ENCODE measurements around the gene ROBO3. TPM values are rescaled to one million over a fixed set of nuclear protein-coding genes. Genes with fewer than 3 reads are reported as not detected.
A peak's percentile ranks its signal among the peaks of the same experiment; 100 is the strongest.

The ROBO3 gene
- total RNA-seq, 2 experiments from 2014 or later, result 21.9 to 26.1 TPM

GRCh38 chr11:124844664-124845079, 20.6 kb upstream of the ROBO3 start:
- Mint-ChIP-seq H3K27ac (no peak overlapping the region), H3K9me3 (ENCODE audit: low read depth) (no peaks in the 10 kb centered on the region), H3K4me1 (peaks cover 13% of the 10 kb centered on the region), H3K36me3 (ENCODE audit: low read depth) (no peaks in the 10 kb centered on the region), H3K27me3 (peaks cover 80% of the 10 kb centered on the region), H3K4me3 (no peak overlapping the region)
- ChIA-PET POLR2A (no interaction called here), CTCF (interaction anchor here (0.7 to 3.3 kb wide), 4 partner anchors 22 to 176 kb away, joined by 4 to 13 read pairs (median 4); no protein-coding TSS in a partner anchor)
- ATAC-seq (no peak), DNase-seq (no peak)
- intact Hi-C loops (cut with DNase I, micrococcal nuclease), result loop anchor here in 1 of 2 experiments (1.0 kb wide), 1 partner anchor 22 kb away; no protein-coding TSS in a partner anchor

- ChIA-PET POLR2A (no interaction called here), CTCF (interaction anchor here (0.6 to 1.6 kb wide), 4 partner anchors 9 to 129 kb away, joined by 3 to 7 read pairs (median 3); partner anchors contain the start of gene ROBO3)
- no peaks in the 10 kb centered on the region for H3K9me3 Mint-ChIP-seq (ENCODE audit: low read depth)
- H3K36me3 Mint-ChIP-seq (ENCODE audit: low read depth), result no peaks in the 10 kb centered on the region
- ATAC-seq, result no peak
- no peak overlapping the region for H3K4me3 Mint-ChIP-seq
- intact Hi-C loops (cut with DNase I, micrococcal nuclease), result no loop called here
- no peak for DNase-seq
- H3K27me3 Mint-ChIP-seq, result peaks cover 79% of the 10 kb centered on the region
- no peak overlapping the region for H3K27ac Mint-ChIP-seq
- H3K4me1 Mint-ChIP-seq, result peaks cover 9% of the 10 kb centered on the region
Observed at GRCh38 chr11:124846070-124846673, 19.1 kb upstream of the ROBO3 start.

- ATAC-seq (no peak), DNase-seq (no peak)
- intact Hi-C loops (cut with DNase I, micrococcal nuclease), result no loop called here
- no peaks in the 10 kb centered on the region for H3K36me3 Mint-ChIP-seq (ENCODE audit: low read depth)
- ChIA-PET CTCF (interaction anchor here (0.6 to 1.3 kb wide), 4 partner anchors 59 to 283 kb away, joined by 3 read pairs; partner anchors contain the start of gene MSANTD2), POLR2A (no interaction called here)
- H3K4me1 Mint-ChIP-seq, result peaks cover 7% of the 10 kb centered on the region
- H3K9me3 Mint-ChIP-seq (ENCODE audit: low read depth), result no peaks in the 10 kb centered on the region
- H3K27ac Mint-ChIP-seq, result no peak overlapping the region
- peaks cover 38% of the 10 kb centered on the region for H3K27me3 Mint-ChIP-seq
- H3K4me3 Mint-ChIP-seq, result no peak overlapping the region
Observed at GRCh38 chr11:124859171-124859570, 6.1 kb upstream of the ROBO3 start.

- no peak for ATAC-seq
- H3K4me3 Mint-ChIP-seq, result no peak overlapping the region
- no peak overlapping the region for H3K27ac Mint-ChIP-seq
- intact Hi-C loops (cut with DNase I, micrococcal nuclease), result loop anchor here in 1 of 2 experiments (10.0 kb wide), 1 partner anchor 447 kb away; no protein-coding TSS in a partner anchor
- ChIA-PET CTCF (no interaction called here), POLR2A (no interaction called here)
- H3K27me3 Mint-ChIP-seq, result peaks cover 53% of the 10 kb centered on the region
- DNase-seq, result no peak
- no peaks in the 10 kb centered on the region for H3K9me3 Mint-ChIP-seq (ENCODE audit: low read depth)
- peaks cover 14% of the 10 kb centered on the region for H3K4me1 Mint-ChIP-seq
- no peaks in the 10 kb centered on the region for H3K36me3 Mint-ChIP-seq (ENCODE audit: low read depth)
Observed at GRCh38 chr11:124861670-124862069, 3.6 kb upstream of the ROBO3 start.

- DNase-seq (no peak), ATAC-seq (no peak)
- CTCF ChIA-PET, result no interaction called here
- no peak overlapping the region for H3K4me3 Mint-ChIP-seq
- intact Hi-C loops (cut with DNase I, micrococcal nuclease), result loop anchor here in 1 of 2 experiments (10.0 kb wide), 1 partner anchor 448 kb away; no protein-coding TSS in a partner anchor
- H3K27me3 Mint-ChIP-seq, result peaks cover 65% of the 10 kb centered on the region
- peaks cover 21% of the 10 kb centered on the region for H3K4me1 Mint-ChIP-seq
- H3K27ac Mint-ChIP-seq, result no peak overlapping the region
- no peaks in the 10 kb centered on the region for H3K9me3 Mint-ChIP-seq (ENCODE audit: low read depth)
- H3K36me3 Mint-ChIP-seq (ENCODE audit: low read depth), result no peaks in the 10 kb centered on the region
- POLR2A ChIA-PET, result no interaction called here
Observed at GRCh38 chr11:124863137-124863825, 2.0 kb upstream of the ROBO3 start.

GRCh38 chr11:124863826-124864165, 1.4 kb upstream of the ROBO3 start:
- H3K36me3 Mint-ChIP-seq (ENCODE audit: low read depth), result no peaks in the 10 kb centered on the region
- no peaks in the 10 kb centered on the region for H3K9me3 Mint-ChIP-seq (ENCODE audit: low read depth)
- intact Hi-C loops (cut with DNase I, micrococcal nuclease), result loop anchor here in 1 of 2 experiments (10.0 kb wide), 1 partner anchor 449 kb away; no protein-coding TSS in a partner anchor
- ChIA-PET POLR2A (no interaction called here), CTCF (no interaction called here)
- H3K4me1 Mint-ChIP-seq, result peaks cover 26% of the 10 kb centered on the region
- H3K4me3 Mint-ChIP-seq, result no peak overlapping the region
- DNase-seq (no peak), ATAC-seq (no peak)
- no peak overlapping the region for H3K27ac Mint-ChIP-seq
- H3K27me3 Mint-ChIP-seq, result peaks cover 71% of the 10 kb centered on the region

GRCh38 chr11:124864176-124864891, 898 bp upstream of the ROBO3 start:
- Mint-ChIP-seq H3K4me3 (no peak overlapping the region), H3K27me3 (peaks cover 75% of the 10 kb centered on the region), H3K36me3 (ENCODE audit: low read depth) (no peaks in the 10 kb centered on the region), H3K27ac (no peak overlapping the region), H3K4me1 (peaks cover 28% of the 10 kb centered on the region), H3K9me3 (ENCODE audit: low read depth) (no peaks in the 10 kb centered on the region)
- no peak for ATAC-seq
- ChIA-PET POLR2A (no interaction called here), CTCF (no interaction called here)
- intact Hi-C loops (cut with DNase I, micrococcal nuclease), result loop anchor here in 1 of 2 experiments (10.0 kb wide), 1 partner anchor 450 kb away; no protein-coding TSS in a partner anchor
- DNase-seq, result no peak

GRCh38 chr11:124864892-124865180, 396 bp upstream of the ROBO3 start:
- H3K4me3 Mint-ChIP-seq, result no peak overlapping the region
- ChIA-PET POLR2A (interaction anchor here (0.6 kb wide), 1 partner anchor 17 kb away, joined by 3 read pairs; no protein-coding TSS in a partner anchor), CTCF (interaction anchor here (0.6 to 3.0 kb wide), 4 partner anchors 18 to 194 kb away, joined by 3 to 20 read pairs (median 10); no protein-coding TSS in a partner anchor)
- H3K27ac Mint-ChIP-seq, result no peak overlapping the region
- no peaks in the 10 kb centered on the region for H3K36me3 Mint-ChIP-seq (ENCODE audit: low read depth)
- H3K27me3 Mint-ChIP-seq, result peaks cover 77% of the 10 kb centered on the region
- ATAC-seq, result no peak
- no peak for DNase-seq
- no peaks in the 10 kb centered on the region for H3K9me3 Mint-ChIP-seq (ENCODE audit: low read depth)
- H3K4me1 Mint-ChIP-seq, result peaks cover 31% of the 10 kb centered on the region
- intact Hi-C loops (cut with DNase I, micrococcal nuclease), result loop anchor here in 1 of 2 experiments (10.0 kb wide), 1 partner anchor 450 kb away; no protein-coding TSS in a partner anchor

GRCh38 chr11:124865902-124866851, 945 bp downstream of the ROBO3 start:
- POLR2A ChIA-PET, result no interaction called here
- Mint-ChIP-seq H3K27me3 (peaks cover 81% of the 10 kb centered on the region), H3K9me3 (ENCODE audit: low read depth) (no peaks in the 10 kb centered on the region), H3K36me3 (ENCODE audit: low read depth) (no peaks in the 10 kb centered on the region), H3K4me3 (no peak overlapping the region), H3K27ac (no peak overlapping the region), H3K4me1 (peaks cover 31% of the 10 kb centered on the region)
- CTCF ChIA-PET, result interaction anchor here (0.7 to 3.0 kb wide), 23 partner anchors 8 to 222 kb away, joined by 3 to 20 read pairs (median 5); no protein-coding TSS in a partner anchor
- intact Hi-C loops (cut with DNase I, micrococcal nuclease), result loop anchor here (1.0 to 10.0 kb wide), 7 partner anchors 10 to 451 kb away; no protein-coding TSS in a partner anchor
- DNase-seq (peak; percentile 77), ATAC-seq (peak; percentile 60)

- no peak overlapping the region for H3K4me3 Mint-ChIP-seq
- peaks cover 31% of the 10 kb centered on the region for H3K4me1 Mint-ChIP-seq
- H3K9me3 Mint-ChIP-seq (ENCODE audit: low read depth), result no peaks in the 10 kb centered on the region
- peak; percentile 52 for DNase-seq
- no peak for ATAC-seq
- intact Hi-C loops (cut with DNase I, micrococcal nuclease), result loop anchor here (1.0 to 10.0 kb wide), 4 partner anchors 30 to 453 kb away; no protein-coding TSS in a partner anchor
- no peak overlapping the region for H3K27ac Mint-ChIP-seq
- ChIA-PET POLR2A (no interaction called here), CTCF (interaction anchor here (0.6 to 3.0 kb wide), 4 partner anchors 63 to 1141 kb away, joined by 3 to 20 read pairs (median 6); no protein-coding TSS in a partner anchor)
- peaks cover 80% of the 10 kb centered on the region for H3K27me3 Mint-ChIP-seq
- no peaks in the 10 kb centered on the region for H3K36me3 Mint-ChIP-seq (ENCODE audit: low read depth)
Observed at GRCh38 chr11:124867700-124868099, 2.5 kb downstream of the ROBO3 start.
